Heart left ventricle (tissue), 13 donors: ENCODE measurements around the gene ARHGAP26.

ENCODE experiments used
- CTCF ChIP-seq, 12 donors: fragments of 200-600 bp; sonication (generic) in 4 of 12; IDR thresholded peaks; one replicate each; pipeline versions ENCODE4 v1.5.0 to v1.8.0; 2018 to 2022; ENCODE audit warnings: antibody characterized with exemption in 12 of 12, mild to moderate bottlenecking in 5 of 12
- POLR2A ChIP-seq, 2 donors: fragments of 450-650 bp; IDR thresholded peaks; one replicate each; pipeline ENCODE4 v1.6.1; 2017; ENCODE audit warnings: antibody characterized with exemption in 2 of 2, mild to moderate bottlenecking in 2 of 2, moderate library complexity in 2 of 2
- donor health status: ischemic (EF 13 %, LVEDD 7.1; RV severe dilation, severe dysfunction).
- donor health status: DM: no; HTN: yes; CAD: no.
- donor health status: DM: no; HTN: no; CAD: no.
- donor health status: ischemic (EF 25% LVEDD 6.9; RV normal size, moderate dysfunction).
- donor health status: ischemic (EF 25% LVEDD 5.7; RV mildly dilated, moderate dysfunction).
- donor health status: ischemic (EF 35%, LVEDD 5.7; RV mildly dilated, moderate dysfunction).
- donor health status: nonischemic (EF 11% LVEDD 7.7; RV severe dilation, severe dysfunction).
- donor health status: DM: yes; HTN: yes; CAD: no.
- donor health status: PGD.
- donor health status: ischemic (EF 29% LVEDD 5.4; RV normal size, mild dysfunction).
- donor health status: nonischemic (EF 23%, LVEDD 6.1; RV moderate dilation, normal function).

- no peak for TF ChIP-seq CTCF (IDR thresholded peaks at IDR 0.05)
- no peak for TF ChIP-seq POLR2A (IDR thresholded peaks at IDR 0.05)
Measured at GRCh38 chr5:143277536-143277935, 507.4 kb downstream of the ARHGAP26 start.
